Ascending aorta (tissue), 2 donors: Measurements from ENCODE around the gene IQGAP2. TPM values are rescaled to one million over a fixed set of nuclear protein-coding genes. Genes with fewer than 3 reads are reported as not detected.
"Not testable (repeated sequence)": the region's sequence is repeated elsewhere in the genome, so short reads cannot be mapped to it uniquely, and the experiment has no call there.

Source experiments
- DNase-seq, 2 donors: peaks; one replicate each; pipeline ENCODE4 v3.0.0-alpha.2; 2019; ENCODE audit warnings: low spot score in 2 of 2
- H3K27ac ChIP-seq, 2 donors: fragments of 200-600 bp; sonication (generic); one replicate each; pipeline ENCODE4 v1.5.1; 2016 to 2017; ENCODE audit warnings: mild to moderate bottlenecking in 1 of 2
- H3K27me3 ChIP-seq: fragments of 200-600 bp; sonication (generic); one replicate; pipeline ENCODE4 v1.5.1; 2017
- H3K36me3 ChIP-seq, 2 donors: fragments of 200-600 bp; sonication (generic); one replicate each; pipeline ENCODE4 v1.5.1; 2016
- H3K4me1 ChIP-seq, 2 donors: fragments of 200-600 bp; sonication (generic); one replicate each; pipeline ENCODE4 v1.5.1; 2016 to 2017; ENCODE audit warnings: mild to moderate bottlenecking in 1 of 2
- H3K4me3 ChIP-seq, 2 donors: fragments of 200-600 bp; sonication (generic); one replicate each; pipeline ENCODE4 v1.5.1; 2016 to 2017; ENCODE audit warnings: mild to moderate bottlenecking in 1 of 2
- H3K9me3 ChIP-seq, 2 donors: fragments of 200-600 bp; sonication (generic); one replicate each; pipeline ENCODE4 v1.5.1; 2016
- intact Hi-C: fragments of 100-400 bp; cut with DNase I; formaldehyde crosslinking; loops from one replicate; pipeline ENCODE4 v1.15.1; 2023
- total RNA-seq: library from RNA; depleted of rRNA; stranded (reverse); fragments of >200 nt; gene quantifications from one replicate; pipeline ENCODE4 v1.1.0, GENCODE V29; 2016
- TF ChIP-seq, protein P1 (sequence below), 3 experiments: fragments of 200-600 bp in 2 of 3; fragments of 450-650 bp in 1 of 3; sonication (generic) in 2 of 3; IDR thresholded peaks; one replicate each; pipeline ENCODE4 v1.5.1; 2016 to 2019; ENCODE audit warnings: antibody characterized with exemption in 3 of 3, mild to moderate bottlenecking in 1 of 3, moderate library complexity in 1 of 3

IQGAP2 gene
- total RNA-seq, 1 donor from 2014 or later = 19.8 TPM

DNA sequence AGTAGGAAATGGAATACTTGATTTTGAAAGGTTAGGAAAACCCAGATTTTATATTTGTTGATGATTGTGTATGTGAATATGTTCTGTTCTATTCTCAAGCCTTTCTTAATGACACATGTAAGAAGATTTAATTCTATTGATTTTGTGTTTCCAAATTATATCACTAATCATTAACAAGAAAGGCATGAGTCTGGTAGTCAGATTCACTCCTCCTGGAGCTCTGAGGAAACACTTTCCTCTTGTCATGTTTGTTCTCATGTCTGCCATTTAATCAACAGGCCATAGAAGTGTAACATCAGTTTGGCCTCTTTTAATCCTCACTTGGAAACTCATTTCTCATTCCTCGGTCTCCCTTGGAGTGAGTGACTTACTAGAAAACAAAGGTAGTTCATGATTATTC lies 272.3 kb downstream of the IQGAP2 start:
- intact Hi-C loops = no loop called here
- Histone ChIP-seq H3K9me3 (no peaks in the 10 kb centered on the region), H3K27ac (no peak overlapping the region), H3K4me3 (no peak overlapping the region), H3K36me3 (no peaks in the 10 kb centered on the region), H3K4me1 (no peaks in the 10 kb centered on the region), H3K27me3 (no peaks in the 10 kb centered on the region)
- no peak for DNase-seq
- TF ChIP-seq, protein P1, sequence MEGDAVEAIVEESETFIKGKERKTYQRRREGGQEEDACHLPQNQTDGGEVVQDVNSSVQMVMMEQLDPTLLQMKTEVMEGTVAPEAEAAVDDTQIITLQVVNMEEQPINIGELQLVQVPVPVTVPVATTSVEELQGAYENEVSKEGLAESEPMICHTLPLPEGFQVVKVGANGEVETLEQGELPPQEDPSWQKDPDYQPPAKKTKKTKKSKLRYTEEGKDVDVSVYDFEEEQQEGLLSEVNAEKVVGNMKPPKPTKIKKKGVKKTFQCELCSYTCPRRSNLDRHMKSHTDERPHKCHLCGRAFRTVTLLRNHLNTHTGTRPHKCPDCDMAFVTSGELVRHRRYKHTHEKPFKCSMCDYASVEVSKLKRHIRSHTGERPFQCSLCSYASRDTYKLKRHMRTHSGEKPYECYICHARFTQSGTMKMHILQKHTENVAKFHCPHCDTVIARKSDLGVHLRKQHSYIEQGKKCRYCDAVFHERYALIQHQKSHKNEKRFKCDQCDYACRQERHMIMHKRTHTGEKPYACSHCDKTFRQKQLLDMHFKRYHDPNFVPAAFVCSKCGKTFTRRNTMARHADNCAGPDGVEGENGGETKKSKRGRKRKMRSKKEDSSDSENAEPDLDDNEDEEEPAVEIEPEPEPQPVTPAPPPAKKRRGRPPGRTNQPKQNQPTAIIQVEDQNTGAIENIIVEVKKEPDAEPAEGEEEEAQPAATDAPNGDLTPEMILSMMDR (IDR thresholded peaks at IDR 0.05) = no peak

DNA sequence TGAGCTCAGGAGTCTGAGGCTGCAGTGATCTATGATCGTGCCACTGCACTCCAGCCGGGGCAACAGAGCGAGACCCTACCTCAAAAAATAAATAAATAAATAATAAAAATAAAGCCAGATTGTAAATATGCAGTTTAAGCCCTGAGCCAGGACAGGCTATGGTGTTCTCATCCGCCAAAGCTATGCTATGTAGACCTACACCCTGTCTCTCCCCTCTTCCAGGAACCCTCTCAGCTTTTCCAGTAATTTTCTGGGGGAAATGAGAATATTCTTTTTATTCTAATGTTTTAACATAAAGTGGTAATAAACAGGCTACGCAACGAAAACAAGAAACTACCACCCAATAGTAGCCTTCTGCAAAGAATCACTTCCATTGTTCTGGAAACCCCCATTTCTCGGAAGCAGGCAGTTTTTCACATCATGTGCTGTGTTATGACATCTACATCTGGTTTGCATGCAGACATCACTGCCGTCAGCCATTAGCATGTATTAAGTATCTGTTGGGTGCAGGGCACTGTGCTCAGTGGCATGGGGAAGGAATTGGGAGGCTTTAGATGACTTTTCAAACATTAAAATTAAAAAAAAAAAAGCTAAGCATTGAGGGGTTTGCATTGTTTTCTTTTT lies 274.9 kb downstream of the IQGAP2 start:
- Histone ChIP-seq H3K4me3 (no peak overlapping the region), H3K27me3 (no peaks in the 10 kb centered on the region), H3K9me3 (no peaks in the 10 kb centered on the region), H3K27ac (no peak overlapping the region), H3K4me1 (no peaks in the 10 kb centered on the region), H3K36me3 (no peaks in the 10 kb centered on the region)
- TF ChIP-seq, protein P1 (IDR thresholded peaks at IDR 0.05) = no peak
- DNase-seq = no peak
- intact Hi-C loops = no loop called here

DNA sequence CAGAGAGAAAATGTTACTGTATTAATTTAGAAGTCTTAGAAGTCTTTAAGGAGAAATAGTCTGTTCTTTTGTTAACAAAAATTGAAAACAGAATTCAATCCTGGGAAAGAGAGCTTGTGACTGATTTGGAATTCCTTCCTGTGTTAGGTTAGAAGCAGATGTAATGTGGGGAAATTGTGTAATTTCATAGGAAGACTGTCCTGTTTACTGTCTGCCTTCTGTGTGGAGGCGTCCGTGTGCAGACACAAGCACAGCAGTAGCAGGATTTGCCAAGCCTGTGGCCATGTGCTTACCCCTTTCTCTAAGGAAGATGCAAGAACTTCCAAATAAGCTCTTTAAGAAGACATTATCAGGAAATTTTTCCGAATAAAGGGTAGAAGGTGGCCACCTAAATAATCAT lies 276.1 kb downstream of the IQGAP2 start:
- H3K4me3 ChIP-seq = no peak overlapping the region
- TF ChIP-seq, protein P1 (IDR thresholded peaks at IDR 0.05) = no peak
- no peaks in the 10 kb centered on the region for H3K9me3 ChIP-seq
- intact Hi-C loops = no loop called here
- no peaks in the 10 kb centered on the region for H3K36me3 ChIP-seq
- H3K27me3 ChIP-seq = no peaks in the 10 kb centered on the region
- H3K27ac ChIP-seq = no peak overlapping the region
- DNase-seq = no peak
- H3K4me1 ChIP-seq = no peaks in the 10 kb centered on the region

DNA sequence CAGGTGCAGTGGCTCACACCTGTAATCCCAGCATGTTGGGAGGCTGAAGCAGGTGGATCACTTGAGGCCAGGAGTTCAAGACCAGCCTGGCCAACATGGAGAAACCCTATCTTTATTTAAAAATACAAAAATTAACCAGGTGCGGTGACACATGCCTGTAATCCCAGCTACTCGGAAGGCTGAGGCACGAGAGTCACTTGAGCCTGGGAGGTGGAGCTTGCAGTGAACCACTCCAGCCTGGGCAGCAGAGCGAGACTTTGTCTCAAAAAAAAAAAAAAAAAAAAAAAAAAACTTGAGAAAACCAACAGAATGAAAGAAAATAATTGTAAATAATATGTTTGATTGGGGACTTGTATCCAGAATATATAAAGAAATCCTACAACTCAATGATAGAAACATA lies 277.7 kb downstream of the IQGAP2 start:
- intact Hi-C loops, H3K9me3 ChIP-seq, H3K27ac ChIP-seq, DNase-seq, H3K36me3 ChIP-seq, H3K27me3 ChIP-seq, H3K4me3 ChIP-seq, H3K4me1 ChIP-seq: not testable (repeated sequence)

DNA sequence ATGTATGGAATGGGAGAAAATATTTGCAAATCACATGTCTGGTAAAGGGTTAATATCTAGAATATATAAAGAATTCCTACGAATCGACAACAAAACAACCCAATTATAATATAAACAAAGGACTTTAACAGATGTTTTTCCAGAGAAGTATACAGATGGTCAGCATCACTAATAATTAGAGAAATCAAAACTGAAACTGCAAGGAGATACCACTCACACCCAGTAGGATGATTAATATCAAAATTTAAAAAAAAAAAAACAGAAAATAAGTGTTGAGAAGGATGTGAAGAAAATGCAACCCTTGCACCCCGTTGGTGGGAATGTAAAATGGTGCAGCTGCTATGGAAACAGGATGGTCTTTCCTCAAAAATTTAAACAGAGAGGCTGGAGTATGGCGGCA lies 278.2 kb downstream of the IQGAP2 start:
- no peak for DNase-seq
- no peak overlapping the region for H3K4me3 ChIP-seq
- no peaks in the 10 kb centered on the region for H3K36me3 ChIP-seq
- no peak overlapping the region for H3K27ac ChIP-seq
- H3K9me3 ChIP-seq = no peaks in the 10 kb centered on the region
- TF ChIP-seq, protein P1 (IDR thresholded peaks at IDR 0.05) = no peak
- intact Hi-C loops = no loop called here
- no peaks in the 10 kb centered on the region for H3K27me3 ChIP-seq
- no peaks in the 10 kb centered on the region for H3K4me1 ChIP-seq

DNA sequence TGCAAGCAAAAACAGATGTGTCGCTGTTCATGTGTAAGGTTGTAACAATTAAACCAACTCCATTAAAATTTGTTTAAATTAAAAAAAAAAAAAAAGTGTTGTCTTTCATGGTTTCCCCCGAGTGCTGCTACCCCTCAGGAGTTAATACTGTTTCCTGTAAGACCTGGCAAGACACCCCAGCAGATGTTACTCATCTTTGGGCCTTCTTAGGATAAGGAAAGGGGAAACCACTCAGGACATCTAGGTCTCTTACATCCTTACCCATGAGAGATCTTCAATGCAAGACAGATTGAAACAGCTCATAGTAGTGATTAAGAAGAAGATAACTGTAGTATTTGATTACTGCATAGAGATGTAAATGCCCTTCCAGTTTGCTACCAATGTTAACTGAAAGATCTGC lies 279.3 kb downstream of the IQGAP2 start:
- Histone ChIP-seq H3K27me3 (no peaks in the 10 kb centered on the region), H3K4me1 (no peaks in the 10 kb centered on the region), H3K4me3 (no peak overlapping the region), H3K36me3 (no peaks in the 10 kb centered on the region), H3K27ac (no peak overlapping the region), H3K9me3 (no peaks in the 10 kb centered on the region)
- no peak for DNase-seq
- TF ChIP-seq, protein P1 (IDR thresholded peaks at IDR 0.05) = no peak
- intact Hi-C loops = no loop called here
